HG02870 (cell line): Measurements from ENCODE around the gene SH3TC1.

Source experiments
- ATAC-seq: cut with Tn5 transposase; IDR thresholded peaks from one replicate; pipeline ENCODE4 v1.9.1; 2021; ENCODE audit warnings: mild to moderate bottlenecking, moderate library complexity; ENCODE audit not compliant: unreplicated experiment

SH3TC1 gene

DNA sequence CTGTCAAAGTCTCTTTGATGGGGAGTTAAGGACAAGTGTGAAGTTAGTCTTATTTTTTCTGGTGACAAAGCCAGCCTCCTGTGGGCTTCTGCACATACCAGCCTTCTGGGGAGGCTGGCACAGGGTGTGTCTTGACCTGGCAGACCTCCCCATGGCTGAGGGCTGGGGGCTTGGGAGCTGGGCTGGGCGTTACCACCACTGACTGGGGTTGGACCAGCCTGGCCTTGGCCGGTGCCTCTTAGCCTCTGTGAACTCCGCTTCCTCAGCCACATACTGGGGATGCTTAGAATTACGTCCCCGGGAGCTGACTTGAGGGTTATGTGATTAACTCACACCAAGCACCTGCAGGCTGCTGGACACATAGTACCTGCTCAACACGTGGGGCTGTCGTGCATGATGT, 14.0 kb downstream of the SH3TC1 start:
- no peak for ATAC-seq

DNA sequence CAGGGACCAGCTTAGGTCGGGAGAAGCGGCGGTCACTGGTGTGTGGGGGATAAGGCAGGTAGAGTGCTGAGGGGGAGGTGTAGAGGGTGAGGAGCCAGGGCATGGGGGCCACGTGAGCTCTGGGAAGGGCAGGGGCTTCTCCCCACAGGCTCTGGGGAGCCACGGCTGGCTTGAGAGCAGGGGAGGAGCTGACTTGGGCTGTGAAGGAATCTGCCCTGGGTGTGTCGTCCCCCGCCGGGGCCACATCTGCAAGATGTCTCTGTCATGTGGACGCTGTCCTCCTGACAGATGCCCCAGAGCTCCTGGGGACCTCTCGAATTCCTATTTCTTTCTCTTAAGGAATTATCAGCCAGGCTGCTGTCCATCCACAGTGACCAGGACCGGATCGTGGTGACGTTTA, 15.0 kb downstream of the SH3TC1 start:
- no peak for ATAC-seq

DNA sequence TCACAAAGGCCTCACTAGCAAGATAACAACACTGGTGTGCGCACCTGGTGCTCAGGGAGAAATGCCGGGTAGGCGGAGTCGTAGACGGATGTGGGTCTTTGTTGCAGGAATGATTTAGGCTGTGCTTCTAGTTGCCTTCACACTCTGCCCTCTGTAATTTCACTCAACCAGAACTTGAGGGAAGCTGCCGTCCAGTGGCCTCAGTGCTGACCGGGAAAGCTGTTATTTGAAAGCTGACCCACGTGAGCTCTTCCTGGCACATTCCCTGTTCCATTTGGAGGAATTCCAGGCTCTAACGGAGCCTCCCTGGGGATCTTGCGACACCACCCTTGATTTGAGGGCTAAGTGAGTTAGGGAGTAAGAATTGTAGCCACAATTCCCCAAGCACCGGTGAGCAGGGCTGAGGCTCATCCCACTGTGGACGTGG, 15.9 kb downstream of the SH3TC1 start:
- no peak for ATAC-seq

DNA sequence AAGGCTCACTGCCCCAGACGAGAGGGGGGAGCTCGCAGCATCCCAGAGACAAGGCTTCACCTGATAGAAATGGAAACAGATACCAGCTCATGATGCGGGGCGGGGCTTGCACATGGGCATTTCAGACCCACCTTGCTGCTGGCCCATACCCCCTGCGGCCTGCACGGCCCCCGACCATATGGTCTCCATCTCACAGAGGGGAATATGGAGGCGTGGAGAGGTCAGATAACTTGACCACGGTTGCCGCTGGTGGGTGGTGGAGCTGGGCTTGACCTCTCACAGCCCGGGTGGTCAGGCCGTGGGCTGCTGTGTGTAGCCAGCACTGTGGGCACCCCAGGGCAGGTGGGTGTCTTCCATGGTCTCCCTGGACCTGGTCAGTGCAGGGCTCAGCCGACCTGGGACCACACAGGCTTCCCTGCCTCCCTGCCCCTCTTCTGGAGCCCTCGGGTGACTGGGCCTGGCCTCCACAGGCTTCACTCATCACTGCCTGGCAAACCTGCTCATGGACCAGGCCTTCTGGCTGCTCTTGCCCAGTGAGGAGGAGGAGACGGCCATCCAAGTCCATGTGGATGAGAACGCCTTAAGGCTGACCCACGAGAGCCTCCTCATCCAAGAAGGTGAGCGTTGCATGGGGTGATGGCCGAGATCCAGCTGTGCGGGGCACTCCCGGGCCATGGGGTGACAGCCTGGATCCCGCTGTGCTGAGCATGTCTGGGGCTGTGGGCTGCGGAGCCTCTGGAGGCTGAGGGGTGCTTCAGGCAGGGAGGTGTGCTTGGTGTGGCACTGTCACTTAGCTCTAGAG, 16.8 kb downstream of the SH3TC1 start:
- no peak for ATAC-seq

DNA sequence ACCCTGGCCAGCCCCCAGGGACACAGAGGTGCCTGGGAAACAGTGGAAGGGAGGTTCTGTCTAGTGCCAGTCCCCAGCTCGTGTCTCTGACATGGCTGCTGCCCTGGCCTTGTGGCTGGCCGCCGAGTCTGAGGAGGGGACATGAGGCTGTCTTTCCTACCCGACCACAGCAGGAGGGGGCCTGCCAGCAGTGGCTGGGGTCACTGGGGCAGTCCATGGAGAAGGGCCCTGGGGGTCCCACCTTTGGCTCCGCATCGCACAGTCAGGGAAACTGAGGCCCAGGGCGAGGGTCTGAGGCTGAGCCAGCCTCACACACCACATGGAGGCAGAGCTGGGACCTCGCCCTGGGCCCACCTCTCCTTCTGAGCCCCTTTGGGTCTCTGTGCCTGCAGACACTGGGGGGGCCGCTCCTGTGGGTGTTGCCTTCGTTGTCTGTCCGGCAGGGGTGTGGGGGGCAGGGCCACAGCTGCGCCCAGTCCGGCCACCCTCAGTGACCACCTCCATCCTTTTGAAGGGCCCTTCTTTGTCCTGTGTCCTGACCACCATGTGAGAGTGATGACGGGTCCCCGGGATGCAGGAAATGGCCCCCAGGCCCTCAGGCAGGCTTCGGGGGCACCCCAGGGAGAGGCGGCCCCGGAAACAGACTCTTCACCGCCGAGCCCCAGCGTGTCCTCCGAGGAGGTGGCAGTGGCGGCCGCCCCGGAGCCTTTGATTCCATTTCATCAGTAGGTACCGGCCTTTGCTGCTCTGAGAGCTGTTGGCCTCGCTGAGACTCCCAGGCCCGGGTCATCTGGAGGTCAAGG, 17.6 kb downstream of the SH3TC1 start:
- no peak for ATAC-seq

DNA sequence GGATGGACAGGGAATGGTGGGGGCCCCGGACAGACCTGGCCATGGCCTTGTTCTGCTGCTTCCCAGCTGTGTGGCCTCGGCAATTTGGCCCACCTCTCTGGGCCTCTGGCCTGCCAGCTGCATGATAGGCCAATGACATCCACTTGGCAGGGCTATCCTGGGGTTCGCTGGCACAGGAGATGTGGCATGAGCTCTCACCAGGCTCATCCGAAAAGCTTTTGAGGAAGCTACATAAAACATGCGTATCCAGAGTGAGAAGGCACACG, 18.1 kb downstream of the SH3TC1 start:
- no peak for ATAC-seq

DNA sequence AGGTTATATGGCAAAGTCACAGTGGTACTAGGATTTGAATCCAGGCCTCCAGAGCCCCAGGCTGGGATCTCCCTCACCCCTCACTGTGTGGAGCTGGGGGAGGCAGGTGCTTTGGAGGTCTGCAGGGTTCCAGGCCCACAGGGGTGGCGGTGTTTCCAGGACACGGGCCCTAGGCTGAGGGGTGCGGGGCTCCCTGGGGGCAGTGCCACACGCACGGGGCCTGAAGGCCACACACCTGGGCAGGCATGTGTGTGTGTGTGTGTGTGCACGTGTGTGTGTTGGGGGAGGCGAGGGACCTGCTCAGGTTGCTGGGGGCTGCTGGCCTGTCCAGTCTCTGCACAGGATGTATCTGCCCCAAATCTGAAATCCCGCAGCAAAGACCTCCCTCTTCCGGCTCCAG, 18.8 kb downstream of the SH3TC1 start:
- no peak for ATAC-seq

DNA sequence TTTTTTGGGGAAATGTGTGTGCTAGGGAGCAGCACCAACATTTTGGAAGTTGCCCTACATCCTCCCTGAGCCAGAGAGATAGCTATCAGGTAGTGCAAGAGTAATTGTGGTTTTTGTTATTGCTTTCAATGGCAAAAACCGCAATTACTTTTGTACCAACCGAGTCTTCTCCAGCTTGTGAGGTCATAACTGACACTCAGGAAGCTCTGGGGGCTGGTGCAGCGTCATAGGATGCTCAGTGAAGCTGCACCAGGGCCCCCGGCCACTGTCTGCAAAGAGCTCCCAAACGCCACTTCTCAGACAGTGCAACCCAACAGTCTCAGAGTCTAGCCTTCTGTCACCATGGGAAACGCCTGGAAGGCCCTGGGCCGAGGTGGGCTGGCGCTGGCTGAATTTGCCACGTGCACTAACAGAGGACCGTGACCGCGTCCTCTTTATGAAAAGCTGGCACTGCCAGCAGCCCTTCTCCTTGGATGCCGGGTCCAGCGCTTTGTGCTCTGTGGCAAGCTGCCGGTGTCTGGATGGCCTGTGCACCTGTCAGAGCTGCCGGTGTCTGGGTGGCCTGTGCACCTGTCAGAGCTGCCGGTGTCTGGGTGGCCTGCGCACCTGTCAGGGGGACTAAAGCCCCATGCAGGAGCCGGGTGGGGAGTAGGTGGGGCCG, 19.4 kb downstream of the SH3TC1 start:
- ATAC-seq: no peak

DNA sequence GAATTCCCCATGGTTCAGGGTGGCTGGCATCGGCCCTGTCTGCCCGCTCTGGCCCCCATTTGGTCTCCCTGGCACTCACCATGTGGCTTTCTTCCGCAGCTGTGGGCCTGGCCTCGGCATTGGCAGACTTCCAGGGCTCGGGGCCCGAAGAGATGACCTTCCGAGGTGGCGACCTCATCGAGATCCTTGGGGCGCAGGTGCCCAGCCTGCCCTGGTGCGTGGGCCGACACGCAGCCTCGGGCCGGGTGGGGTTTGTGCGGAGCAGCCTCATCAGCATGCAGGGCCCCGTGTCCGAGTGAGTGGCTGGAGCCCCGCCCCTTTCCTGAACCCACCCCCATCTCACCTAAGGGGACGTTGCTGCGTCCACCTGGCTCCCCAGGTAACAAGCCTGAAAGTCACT, 20.1 kb downstream of the SH3TC1 start:
- ATAC-seq: no peak

DNA sequence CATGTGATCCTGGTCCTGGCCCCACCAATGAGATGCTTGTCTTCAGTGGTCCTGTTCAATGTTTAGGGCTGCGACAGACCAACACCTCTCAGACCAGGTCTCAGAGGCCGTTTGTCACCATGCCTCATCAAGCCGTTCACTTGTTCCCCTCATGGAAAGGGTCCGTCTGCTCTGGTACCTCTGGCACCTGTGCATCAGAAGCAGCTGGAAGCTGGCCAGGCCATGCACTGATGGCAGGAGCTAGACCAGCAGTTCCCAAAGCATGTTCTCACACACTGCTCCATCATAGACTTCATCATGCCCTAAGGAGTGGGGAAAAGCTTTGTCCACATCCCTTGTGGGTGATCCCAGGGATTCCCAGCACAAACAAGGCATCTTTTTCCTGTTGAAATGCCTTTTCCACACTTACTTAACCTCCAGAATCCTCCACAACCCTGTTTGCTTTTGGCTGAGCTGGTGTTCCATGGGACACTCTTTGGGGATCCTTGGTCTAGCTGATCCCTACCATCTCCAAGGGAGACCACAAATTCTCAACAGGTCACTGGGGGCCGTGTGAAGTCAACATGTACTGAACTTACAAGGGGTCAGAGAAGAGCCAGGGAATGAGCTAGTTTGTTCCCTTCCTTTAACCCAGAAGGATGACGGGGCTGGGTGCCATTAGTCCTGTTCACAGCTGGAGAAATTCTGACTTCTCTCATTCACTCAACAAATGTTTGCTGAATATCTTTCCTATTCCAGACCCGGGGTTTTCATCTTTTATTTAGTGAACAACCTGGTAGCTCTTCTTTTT, 21.8 kb downstream of the SH3TC1 start:
- ATAC-seq: no peak

DNA sequence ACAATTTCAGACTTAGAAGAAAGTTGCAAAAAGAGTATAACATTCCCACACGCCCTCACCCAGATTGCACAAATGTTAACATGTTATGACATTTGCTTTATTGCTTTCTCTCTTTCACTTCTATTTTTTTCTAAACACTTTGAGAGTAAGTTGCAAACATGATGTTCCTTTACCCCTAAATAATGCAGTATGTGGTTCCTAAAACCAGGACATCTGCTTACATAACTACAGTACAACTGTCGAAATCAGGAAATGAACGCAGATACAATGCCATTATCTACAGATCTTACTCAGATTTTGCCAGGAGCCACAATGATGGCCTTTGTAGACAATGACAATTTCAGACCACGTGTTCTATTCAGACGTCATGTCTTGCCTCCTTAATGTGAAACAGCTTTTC, 22.4 kb downstream of the SH3TC1 start:
- peak; percentile 92 for ATAC-seq

DNA sequence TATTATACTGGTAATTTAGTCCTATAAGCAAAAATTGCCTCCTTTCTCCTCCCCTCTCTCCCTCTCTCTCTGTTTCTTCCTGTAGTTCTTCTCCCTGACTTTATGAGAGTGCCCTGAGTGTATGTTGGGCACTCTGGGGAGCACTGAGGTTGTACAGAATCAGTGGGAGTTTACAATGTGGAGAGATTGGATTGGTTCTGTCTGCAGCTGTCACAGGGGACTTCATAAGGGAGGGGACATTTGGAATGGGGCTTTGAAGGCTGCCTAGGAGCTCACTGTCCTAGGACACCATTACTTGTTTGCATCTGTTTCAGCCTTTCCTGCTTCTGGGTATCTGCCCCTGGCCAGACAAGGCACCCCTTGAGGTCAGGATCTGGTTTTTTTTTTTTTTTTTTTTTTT, 22.9 kb downstream of the SH3TC1 start:
- ATAC-seq: no peak

DNA sequence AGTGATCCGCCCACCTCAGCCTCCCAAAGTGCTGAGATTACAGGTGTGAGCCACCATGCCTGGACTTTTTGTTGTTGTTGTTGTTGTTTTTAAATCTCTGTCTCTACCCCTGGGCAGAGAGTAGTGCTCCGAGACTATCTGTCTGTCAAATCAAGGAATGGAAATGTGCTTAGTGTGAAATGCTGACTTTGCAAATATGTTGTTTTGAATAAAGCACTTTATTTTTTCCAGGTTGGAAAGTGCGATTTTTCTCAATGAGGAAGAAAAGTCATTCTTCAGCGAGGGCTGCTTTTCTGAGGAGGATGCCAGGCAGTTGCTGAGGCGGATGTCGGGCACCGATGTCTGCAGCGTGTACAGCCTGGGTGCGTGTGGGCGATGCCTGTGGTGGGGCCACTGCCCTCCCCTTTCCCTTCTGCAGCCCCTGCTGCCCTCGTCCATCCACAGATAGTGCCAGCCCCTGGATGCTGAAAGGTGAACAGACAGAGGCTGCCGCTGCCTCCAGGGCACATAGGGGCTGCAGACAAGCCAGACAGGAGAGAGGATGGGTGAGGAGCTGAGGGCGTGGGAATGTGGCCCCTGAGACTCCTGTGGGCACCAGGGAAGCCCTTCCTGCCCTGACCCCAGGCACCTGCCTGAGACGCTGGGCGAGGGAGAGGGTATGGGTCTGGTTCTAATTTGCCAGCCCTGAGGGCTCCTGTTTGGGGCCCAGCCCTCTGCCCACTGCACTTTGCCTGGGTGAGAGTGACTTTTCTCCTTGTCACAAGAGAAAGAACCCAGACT, 23.7 kb downstream of the SH3TC1 start:
- ATAC-seq: no peak

DNA sequence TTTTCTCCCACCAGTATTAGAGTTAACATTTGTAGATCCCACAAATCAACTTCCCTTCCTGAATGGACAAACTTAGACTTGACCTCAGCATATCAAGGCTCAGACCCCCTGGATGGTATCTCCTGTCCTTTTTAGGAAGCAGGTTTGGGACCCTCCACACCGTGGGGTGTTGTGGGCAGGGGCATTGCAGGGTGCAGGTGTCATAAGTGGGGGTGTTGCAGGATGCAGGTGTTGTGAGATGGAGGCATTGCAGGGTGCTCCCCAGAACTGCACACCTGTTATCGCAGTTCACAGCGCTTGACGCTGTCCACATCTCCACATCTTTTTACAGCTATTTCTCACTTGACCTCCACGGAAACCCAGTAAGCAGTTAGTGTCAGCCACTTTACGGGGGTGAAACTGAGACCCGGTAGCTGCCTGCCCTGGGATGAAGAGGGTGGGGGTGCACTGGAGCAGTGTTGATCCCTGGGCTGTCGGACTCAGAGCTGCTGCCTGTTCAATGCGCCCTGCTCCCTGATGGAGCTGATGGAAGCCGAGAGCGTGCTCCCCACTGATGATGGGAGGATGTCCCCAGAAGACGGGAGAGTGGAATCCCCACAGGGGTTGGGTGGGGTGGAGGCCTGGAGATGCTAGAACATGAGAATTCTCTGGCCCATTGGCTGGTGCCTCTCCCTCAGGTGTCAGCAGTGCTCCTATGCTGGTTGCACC, 25.3 kb downstream of the SH3TC1 start:
- no peak for ATAC-seq

DNA sequence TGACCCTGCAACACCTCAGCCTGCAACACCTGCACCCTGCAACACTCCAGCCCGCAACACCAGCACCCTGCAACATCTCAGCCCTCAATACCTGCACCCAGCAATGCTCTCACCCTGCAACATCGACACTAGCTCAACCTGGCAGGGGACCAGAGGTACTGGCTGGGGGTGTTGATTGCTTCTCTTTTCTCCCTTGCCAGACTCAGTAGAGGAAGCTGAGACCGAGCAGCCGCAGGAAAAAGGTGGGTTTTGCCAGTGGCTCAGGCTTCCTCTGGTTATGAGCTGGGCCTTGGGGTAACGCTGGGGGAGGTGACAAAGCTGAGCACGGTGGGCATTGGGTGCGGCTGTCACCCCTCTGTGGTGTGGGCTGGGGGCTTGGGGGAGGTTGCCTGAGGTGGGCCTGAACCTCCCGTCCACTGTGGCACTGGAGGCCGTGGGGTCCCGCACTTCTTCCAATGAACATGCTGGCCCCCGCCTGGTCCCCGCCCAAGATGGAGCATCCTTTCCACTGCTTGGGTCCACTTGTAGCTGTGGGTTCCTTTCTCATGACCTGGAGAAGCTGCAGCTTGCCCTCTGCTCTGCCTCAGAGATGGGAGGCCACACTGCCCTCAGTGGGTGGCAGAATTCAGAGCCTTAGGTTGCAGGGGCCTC, 26.0 kb downstream of the SH3TC1 start:
- ATAC-seq: no peak

DNA sequence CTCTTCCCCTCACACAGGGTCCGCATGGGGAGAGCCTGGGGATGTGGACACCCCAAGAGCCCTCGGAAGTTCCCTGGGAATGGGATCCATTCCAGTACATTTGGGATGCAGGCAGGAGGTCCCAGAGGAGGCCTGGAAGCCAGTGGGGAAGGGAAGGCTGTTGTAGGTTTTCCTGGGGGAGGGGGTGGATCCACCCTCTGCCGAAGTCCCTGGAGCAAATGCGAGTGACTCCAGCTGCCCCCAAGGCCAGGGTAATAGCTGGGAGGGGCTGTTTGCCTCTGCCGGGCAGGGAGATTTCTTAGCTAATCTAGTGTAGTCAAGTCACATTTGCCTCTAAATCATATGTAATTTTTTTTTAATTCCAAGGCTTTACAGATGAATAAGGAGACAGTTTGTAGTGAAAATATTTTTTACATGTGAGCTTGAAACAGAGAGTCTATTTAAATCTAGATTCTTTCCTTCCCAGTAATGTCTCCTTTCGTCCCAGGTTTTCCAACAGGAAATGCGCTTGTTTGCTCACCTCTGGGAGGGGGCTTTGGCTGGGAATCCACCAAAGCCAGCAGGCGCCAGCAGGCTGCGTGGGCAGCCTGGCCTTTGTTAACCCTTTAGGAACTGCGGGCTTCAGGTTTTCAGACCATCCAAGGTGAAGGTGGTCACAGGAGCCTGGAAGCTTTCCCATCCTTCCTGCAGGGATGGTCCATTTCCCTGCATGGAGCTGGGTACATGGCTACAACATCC, 26.8 kb downstream of the SH3TC1 start:
- ATAC-seq: no peak

DNA sequence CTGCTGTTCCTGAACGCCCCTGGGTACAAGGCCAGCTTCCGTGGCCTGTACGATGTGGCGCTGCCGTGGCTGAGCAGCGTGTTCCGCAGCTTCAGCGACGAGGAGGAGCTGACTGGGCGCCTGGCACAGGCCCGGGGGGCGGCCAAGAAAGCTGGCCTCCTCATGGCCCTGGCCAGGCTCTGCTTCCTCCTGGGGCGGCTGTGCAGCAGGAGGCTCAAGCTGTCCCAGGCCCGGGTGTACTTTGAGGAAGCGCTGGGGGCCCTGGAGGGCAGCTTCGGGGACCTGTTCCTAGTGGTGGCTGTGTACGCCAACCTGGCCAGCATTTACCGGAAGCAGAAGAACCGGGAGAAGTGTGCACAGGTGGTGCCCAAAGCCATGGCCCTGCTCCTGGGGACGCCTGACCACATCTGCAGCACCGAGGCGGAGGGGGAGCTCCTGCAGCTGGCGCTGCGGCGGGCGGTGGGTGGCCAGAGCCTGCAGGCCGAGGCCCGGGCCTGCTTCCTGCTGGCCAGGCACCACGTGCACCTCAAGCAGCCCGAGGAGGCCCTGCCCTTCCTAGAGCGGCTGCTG, 28.2 kb downstream of the SH3TC1 start:
- ATAC-seq: no peak

DNA sequence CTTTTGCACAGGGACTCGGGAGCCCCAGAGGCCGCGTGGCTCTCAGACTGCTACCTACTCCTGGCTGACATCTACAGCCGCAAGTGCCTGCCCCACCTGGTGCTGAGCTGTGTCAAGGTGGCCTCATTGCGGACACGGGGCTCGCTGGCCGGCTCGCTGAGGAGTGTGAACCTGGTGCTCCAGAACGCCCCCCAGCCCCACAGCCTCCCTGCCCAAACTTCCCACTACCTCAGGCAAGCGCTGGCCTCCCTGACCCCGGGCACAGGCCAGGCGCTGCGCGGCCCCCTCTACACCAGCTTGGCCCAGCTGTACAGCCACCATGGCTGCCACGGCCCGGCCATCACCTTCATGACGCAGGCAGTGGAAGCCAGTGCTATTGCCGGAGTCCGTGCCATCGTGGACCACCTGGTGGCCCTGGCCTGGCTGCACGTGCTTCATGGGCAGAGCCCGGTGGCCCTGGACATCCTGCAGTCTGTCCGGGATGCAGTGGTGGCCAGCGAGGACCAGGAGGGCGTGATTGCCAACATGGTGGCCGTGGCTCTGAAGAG, 28.8 kb downstream of the SH3TC1 start:
- no peak for ATAC-seq
